ENCODE data around the gene APCDD1L. TPM values are rescaled to one million over a fixed set of nuclear protein-coding genes. Genes with fewer than 3 reads are reported as not detected.

Gene APCDD1L
- total and polyA plus RNA-seq, 2 experiments from 2014 or later, result 16.6 to 25.6 TPM

DNA sequence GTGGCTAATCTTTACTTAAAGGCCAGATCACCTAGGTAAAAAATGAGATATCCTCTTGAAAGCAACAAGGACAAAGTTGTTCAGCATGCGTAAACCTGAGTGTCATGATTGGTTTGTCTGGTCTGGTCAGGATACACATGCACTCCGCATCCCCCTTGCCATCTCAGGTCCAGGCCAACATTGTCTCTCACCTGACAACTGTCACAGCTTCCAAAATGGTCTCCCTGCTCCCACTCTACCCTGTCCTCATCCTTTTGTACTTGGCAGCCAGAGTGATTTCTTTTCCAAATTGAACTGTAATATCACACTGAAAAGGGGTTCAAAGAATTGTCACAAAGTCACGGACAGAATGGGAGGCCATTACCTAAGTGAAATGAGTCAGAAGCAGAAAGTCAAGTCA, 21.1 kb upstream of the APCDD1L start:
- no peak overlapping the region for H3K9ac ChIP-seq
- TF ChIP-seq EZH2 (IDR thresholded peaks at IDR 0.05; ENCODE audit: insufficient read depth, poor library complexity, severe bottlenecking) (no peak), EZH2phosphoT487 (IDR thresholded peaks at IDR 0.05; ENCODE audit: insufficient read depth, low read depth) (no peak)
- no peak overlapping the region for H2AFZ ChIP-seq
- peaks cover 19% of the 10 kb centered on the region for H3F3A ChIP-seq (ENCODE audit: insufficient read depth)
- peaks cover 4% of the 10 kb centered on the region for H3K9me3 ChIP-seq (ENCODE audit: low read depth)
- WGBS, 2 experiments (ENCODE audit: low coverage in 1 of 2, low lambda C conversion rate in 2 of 2, missing lambda C conversion rate in 2 of 2), result 87 to 95% methylated on average over 3 of the region's 3 CpGs
- no peaks in the 10 kb centered on the region for H3K79me2 ChIP-seq (ENCODE audit: insufficient read depth)
- no peak overlapping the region for H3K4me3 ChIP-seq
- DNase-seq, result no peak
- H3K36me3 ChIP-seq (ENCODE audit: low read depth), result peaks cover 6% of the 10 kb centered on the region; the same call in 1 of the 2 replicates
- in situ Hi-C loops (cut with MboI), result no loop called here
- H3K27me3 ChIP-seq (replicated peaks; ENCODE audit: insufficient read depth), result no peaks in the 10 kb centered on the region
- no peak overlapping the region for H3K4me2 ChIP-seq (ENCODE audit: unreplicated experiment)
- H3K4me1 ChIP-seq (ENCODE audit: insufficient read depth), result 0 out of 2 replicates have a peak, but pooled peaks cover 3% of the 10 kb centered on the region
- no peaks in the 10 kb centered on the region for H3K9me2 ChIP-seq (ENCODE audit: insufficient read depth)
- no peaks in the 10 kb centered on the region for H4K20me1 ChIP-seq (ENCODE audit: insufficient read depth)
- H3K27ac ChIP-seq, result no peak overlapping the region

- peaks cover 10% of the 10 kb centered on the region for H3K9me3 ChIP-seq (ENCODE audit: low read depth)
- no peaks in the 10 kb centered on the region for H3K4me1 ChIP-seq (ENCODE audit: insufficient read depth)
- H3K36me3 ChIP-seq (ENCODE audit: low read depth), result peaks cover 10% of the 10 kb centered on the region; the same call in 1 of the 2 replicates
- no peaks in the 10 kb centered on the region for H3K27me3 ChIP-seq (replicated peaks; ENCODE audit: insufficient read depth)
- no peak overlapping the region for H2AFZ ChIP-seq
- no peak overlapping the region for H3K9ac ChIP-seq
- no peak overlapping the region for H3K4me3 ChIP-seq
- H3K9me2 ChIP-seq (ENCODE audit: insufficient read depth), result no peaks in the 10 kb centered on the region
- no peaks in the 10 kb centered on the region for H3F3A ChIP-seq (ENCODE audit: insufficient read depth)
- in situ Hi-C loops (cut with MboI), result no loop called here
- TF ChIP-seq EZH2phosphoT487 (IDR thresholded peaks at IDR 0.05; ENCODE audit: insufficient read depth, low read depth), result no peak
- TF ChIP-seq EZH2 (IDR thresholded peaks at IDR 0.05; ENCODE audit: insufficient read depth, poor library complexity, severe bottlenecking), result no peak
- no peak overlapping the region for H3K4me2 ChIP-seq (ENCODE audit: unreplicated experiment)
- H3K27ac ChIP-seq, result no peak overlapping the region
- DNase-seq, result no peak
- no peaks in the 10 kb centered on the region for H4K20me1 ChIP-seq (ENCODE audit: insufficient read depth)
- H3K79me2 ChIP-seq (ENCODE audit: insufficient read depth), result no peaks in the 10 kb centered on the region
These were observed 16.5 kb upstream of the APCDD1L start for GRCh38 chr20:58531657-58532056.

- H3K4me1 ChIP-seq (ENCODE audit: insufficient read depth), result no peaks in the 10 kb centered on the region
- no peaks in the 10 kb centered on the region for H3K79me2 ChIP-seq (ENCODE audit: insufficient read depth)
- no peak overlapping the region for H2AFZ ChIP-seq
- H3K9me2 ChIP-seq (ENCODE audit: insufficient read depth), result no peaks in the 10 kb centered on the region
- no peaks in the 10 kb centered on the region for H3F3A ChIP-seq (ENCODE audit: insufficient read depth)
- no peak overlapping the region for H3K4me2 ChIP-seq (ENCODE audit: unreplicated experiment)
- in situ Hi-C loops (cut with MboI), result no loop called here
- H3K27ac ChIP-seq, result no peak overlapping the region
- no peak for DNase-seq
- H3K27me3 ChIP-seq (replicated peaks; ENCODE audit: insufficient read depth), result no peaks in the 10 kb centered on the region
- H3K9ac ChIP-seq, result no peak overlapping the region
- no peaks in the 10 kb centered on the region for H4K20me1 ChIP-seq (ENCODE audit: insufficient read depth)
- peaks cover 14% of the 10 kb centered on the region; the same call in 1 of the 2 replicates for H3K36me3 ChIP-seq (ENCODE audit: low read depth)
- H3K9me3 ChIP-seq (ENCODE audit: low read depth), result peaks cover 15% of the 10 kb centered on the region
- no peak overlapping the region for H3K4me3 ChIP-seq
- TF ChIP-seq EZH2phosphoT487 (IDR thresholded peaks at IDR 0.05; ENCODE audit: insufficient read depth, low read depth) (no peak), EZH2 (IDR thresholded peaks at IDR 0.05; ENCODE audit: insufficient read depth, poor library complexity, severe bottlenecking) (no peak)
These were observed 15.9 kb upstream of the APCDD1L start for GRCh38 chr20:58531063-58531462.

GRCh38 chr20:58528412-58528811, 13.2 kb upstream of the APCDD1L start:
- no peaks in the 10 kb centered on the region for H4K20me1 ChIP-seq (ENCODE audit: insufficient read depth)
- no peaks in the 10 kb centered on the region for H3K79me2 ChIP-seq (ENCODE audit: insufficient read depth)
- no peaks in the 10 kb centered on the region for H3K27me3 ChIP-seq (replicated peaks; ENCODE audit: insufficient read depth)
- no peaks in the 10 kb centered on the region for H3K9me2 ChIP-seq (ENCODE audit: insufficient read depth)
- no peak overlapping the region for H3K4me3 ChIP-seq
- no peak for DNase-seq
- peaks cover 14% of the 10 kb centered on the region; the same call in 1 of the 2 replicates for H3K36me3 ChIP-seq (ENCODE audit: low read depth)
- 67 to 73% methylated on average over 1 of the region's 1 CpG for WGBS, 2 experiments (ENCODE audit: low coverage in 1 of 2, low lambda C conversion rate in 2 of 2, missing lambda C conversion rate in 2 of 2)
- no peak for TF ChIP-seq EZH2phosphoT487 (IDR thresholded peaks at IDR 0.05; ENCODE audit: insufficient read depth, low read depth)
- no peak for TF ChIP-seq EZH2 (IDR thresholded peaks at IDR 0.05; ENCODE audit: insufficient read depth, poor library complexity, severe bottlenecking)
- no peak overlapping the region for H3K9ac ChIP-seq
- H3K27ac ChIP-seq, result no peak overlapping the region
- no peak overlapping the region for H2AFZ ChIP-seq
- peaks cover 13% of the 10 kb centered on the region; the same call in 1 of the 2 replicates for H3F3A ChIP-seq (ENCODE audit: insufficient read depth)
- in situ Hi-C loops (cut with MboI), result no loop called here
- H3K4me1 ChIP-seq (ENCODE audit: insufficient read depth), result peaks cover 21% of the 10 kb centered on the region
- H3K9me3 ChIP-seq (ENCODE audit: low read depth), result peaks cover 15% of the 10 kb centered on the region
- H3K4me2 ChIP-seq (ENCODE audit: unreplicated experiment), result no peak overlapping the region

DNA sequence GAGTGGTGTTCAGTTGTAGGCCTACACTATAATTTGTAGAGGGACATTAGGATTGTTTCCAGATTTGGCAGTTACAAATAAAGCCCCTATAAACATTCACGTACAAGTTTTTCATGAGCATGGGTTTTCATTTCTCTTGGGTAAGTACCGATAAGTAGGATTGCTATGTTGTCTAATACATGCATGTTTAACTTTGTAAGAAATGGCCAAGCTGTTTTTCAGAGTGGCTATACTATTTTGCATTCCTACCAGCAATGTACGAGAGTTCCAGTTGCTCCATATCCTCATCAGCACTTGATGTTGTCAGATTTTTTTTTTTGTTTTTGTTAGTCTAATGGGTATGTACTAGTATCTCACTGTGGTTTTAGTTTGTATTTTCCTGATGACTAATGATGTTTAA, 11.2 kb upstream of the APCDD1L start:
- Histone ChIP-seq H3K4me2 (ENCODE audit: unreplicated experiment) (no peak overlapping the region), H3K9me2 (ENCODE audit: insufficient read depth) (no peaks in the 10 kb centered on the region), H3K27me3 (replicated peaks; ENCODE audit: insufficient read depth) (no peaks in the 10 kb centered on the region), H4K20me1 (ENCODE audit: insufficient read depth) (no peaks in the 10 kb centered on the region), H3K79me2 (ENCODE audit: insufficient read depth) (no peaks in the 10 kb centered on the region), H3K27ac (no peak overlapping the region), H3K9me3 (ENCODE audit: low read depth) (peaks cover 12% of the 10 kb centered on the region), H3K4me3 (no peak overlapping the region), H3K36me3 (ENCODE audit: low read depth) (peaks cover 10% of the 10 kb centered on the region; the same call in 1 of the 2 replicates), H3K9ac (no peak overlapping the region), H3K4me1 (ENCODE audit: insufficient read depth) (peaks cover 21% of the 10 kb centered on the region), H2AFZ (no peak overlapping the region), H3F3A (ENCODE audit: insufficient read depth) (peaks cover 13% of the 10 kb centered on the region; the same call in 1 of the 2 replicates)
- WGBS, 2 experiments (ENCODE audit: low coverage in 1 of 2, low lambda C conversion rate in 2 of 2, missing lambda C conversion rate in 2 of 2), result 88 to 94% methylated on average over 3 of the region's 3 CpGs
- DNase-seq, result no peak
- in situ Hi-C loops (cut with MboI), result no loop called here
- TF ChIP-seq EZH2phosphoT487 (IDR thresholded peaks at IDR 0.05; ENCODE audit: insufficient read depth, low read depth) (no peak), EZH2 (IDR thresholded peaks at IDR 0.05; ENCODE audit: insufficient read depth, poor library complexity, severe bottlenecking) (no peak)
